ENCODE measurements around the gene AZIN2.
A peak's percentile ranks its signal among the peaks of the same experiment; 100 is the strongest.
"Not testable (repeated sequence)": the region's sequence is repeated elsewhere in the genome, so short reads cannot be mapped to it uniquely, and the experiment has no call there.

AZIN2 gene

DNA sequence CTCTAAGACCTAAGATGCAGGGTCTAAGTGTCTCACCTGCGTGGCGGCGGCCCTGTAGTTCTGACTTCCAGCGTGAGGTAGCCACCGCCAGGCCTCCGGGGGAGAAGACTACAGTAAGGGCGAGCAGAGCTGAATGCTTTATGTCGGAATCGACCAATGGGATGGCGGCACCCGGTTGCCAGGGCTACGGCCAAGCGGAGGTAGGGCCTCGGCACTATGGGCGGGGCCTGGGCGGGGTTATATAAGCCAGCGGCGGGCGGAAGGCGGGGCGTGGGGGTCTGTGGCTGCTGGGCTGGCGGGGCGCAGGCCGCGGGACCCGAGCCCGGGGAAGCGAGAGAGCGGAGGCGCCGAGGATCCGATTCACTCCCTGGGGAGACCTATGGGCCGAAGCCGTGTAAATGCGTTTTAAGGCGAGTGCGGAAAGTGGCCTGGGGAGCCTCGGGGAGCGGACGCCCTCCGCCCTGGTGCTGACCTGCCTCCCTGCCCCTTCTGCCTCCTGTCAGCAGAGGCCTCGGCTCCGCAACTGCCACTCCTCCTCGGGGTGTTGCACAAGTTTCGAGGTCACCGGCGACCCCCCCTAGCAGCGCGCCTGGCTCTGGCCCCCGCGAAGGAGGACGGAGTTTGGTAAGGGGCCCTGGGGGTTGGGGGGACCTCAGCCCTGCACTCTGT, at the start of gene AZIN2:
Gene AZIN2 (plus strand): TSS at position 269 of the 669 bp plus-strand sequence. CDS start 1,097 bp downstream, outside the sequence.
- peak within 1 kb of the TSS; percentile 76 for H3K27ac Mint-ChIP-seq
- H3K36me3 Mint-ChIP-seq (ENCODE audit: low read depth), result no peaks in the 10 kb centered on the region
- DNase-seq, result peak; percentile 98
- no peaks in the 10 kb centered on the region for H3K9me3 Mint-ChIP-seq
- H3K4me1 Mint-ChIP-seq (ENCODE audit: low read depth), result peaks cover 22% of the 10 kb centered on the region
- peak within 1 kb of the TSS; percentile 82 for H3K4me3 Mint-ChIP-seq
- no peaks in the 10 kb centered on the region for H3K27me3 Mint-ChIP-seq

DNA sequence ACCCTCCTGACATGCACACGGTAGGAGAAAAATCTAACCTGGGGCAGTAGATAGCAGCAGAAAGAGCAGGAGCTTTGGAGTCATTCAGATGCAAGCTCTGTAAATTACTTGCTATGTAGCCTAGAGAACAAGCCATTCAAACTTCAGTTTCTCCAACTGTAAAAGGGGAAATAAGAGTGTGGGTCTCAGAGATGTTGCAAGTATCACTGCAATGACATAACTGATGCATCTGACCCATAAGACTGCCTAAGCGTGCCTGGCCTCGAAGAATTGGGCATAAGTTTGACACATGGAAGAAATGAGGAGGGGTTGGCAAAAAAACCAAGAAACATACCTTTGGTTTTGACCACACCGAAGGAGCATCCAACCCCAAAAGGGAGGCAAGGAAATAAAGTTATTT, 49.4 kb upstream of the AZIN2 start:
- H3K27me3 Mint-ChIP-seq, result no peaks in the 10 kb centered on the region
- H3K4me1 Mint-ChIP-seq (ENCODE audit: low read depth), result peaks cover 78% of the 10 kb centered on the region
- no peak for DNase-seq
- no peak overlapping the region for H3K4me3 Mint-ChIP-seq
- peak overlapping the region; percentile 26 for H3K27ac Mint-ChIP-seq
- peaks cover 96% of the 10 kb centered on the region for H3K36me3 Mint-ChIP-seq (ENCODE audit: low read depth)
- H3K9me3 Mint-ChIP-seq, result no peaks in the 10 kb centered on the region

DNA sequence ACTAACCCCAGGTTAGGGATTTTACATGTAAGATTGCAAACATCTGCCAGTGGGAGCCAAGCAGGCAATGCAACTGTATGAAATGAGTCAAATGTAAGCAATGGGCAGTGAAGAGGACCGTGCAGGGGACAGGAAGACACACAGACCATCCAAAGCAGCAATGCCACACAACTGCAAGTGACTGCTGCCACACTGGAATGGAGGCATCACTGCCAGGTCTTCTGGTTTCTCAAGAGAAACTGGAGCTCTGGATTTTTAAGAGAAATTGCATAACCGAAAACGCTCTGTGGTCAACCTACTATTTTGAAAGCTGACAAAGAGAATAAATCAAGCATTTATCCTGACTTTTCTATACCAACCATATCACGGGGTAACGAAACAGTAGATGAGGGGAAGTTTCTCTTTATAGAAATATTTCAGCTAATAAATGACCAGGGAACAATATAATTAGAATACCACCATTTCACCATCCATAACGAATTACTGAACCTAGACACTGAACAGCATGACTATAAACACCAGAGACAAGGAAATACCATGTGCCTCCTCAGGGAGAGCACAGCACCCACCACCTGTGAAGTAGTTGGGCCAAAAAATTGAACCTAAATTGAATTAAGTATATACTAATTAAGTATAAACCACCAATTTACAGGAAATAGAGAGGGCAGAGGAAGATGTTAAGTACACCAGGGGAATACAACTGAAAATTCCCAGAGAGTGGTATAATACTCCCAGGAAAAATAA, 48.7 kb upstream of the AZIN2 start:
- peak overlapping the region; percentile 6 for H3K4me3 Mint-ChIP-seq
- DNase-seq, result no peak
- peaks cover 91% of the 10 kb centered on the region for H3K36me3 Mint-ChIP-seq (ENCODE audit: low read depth)
- H3K27me3 Mint-ChIP-seq, result no peaks in the 10 kb centered on the region
- H3K4me1 Mint-ChIP-seq (ENCODE audit: low read depth), result peaks cover 78% of the 10 kb centered on the region
- H3K27ac Mint-ChIP-seq, result peak overlapping the region; percentile 20
- H3K9me3 Mint-ChIP-seq, result no peaks in the 10 kb centered on the region

DNA sequence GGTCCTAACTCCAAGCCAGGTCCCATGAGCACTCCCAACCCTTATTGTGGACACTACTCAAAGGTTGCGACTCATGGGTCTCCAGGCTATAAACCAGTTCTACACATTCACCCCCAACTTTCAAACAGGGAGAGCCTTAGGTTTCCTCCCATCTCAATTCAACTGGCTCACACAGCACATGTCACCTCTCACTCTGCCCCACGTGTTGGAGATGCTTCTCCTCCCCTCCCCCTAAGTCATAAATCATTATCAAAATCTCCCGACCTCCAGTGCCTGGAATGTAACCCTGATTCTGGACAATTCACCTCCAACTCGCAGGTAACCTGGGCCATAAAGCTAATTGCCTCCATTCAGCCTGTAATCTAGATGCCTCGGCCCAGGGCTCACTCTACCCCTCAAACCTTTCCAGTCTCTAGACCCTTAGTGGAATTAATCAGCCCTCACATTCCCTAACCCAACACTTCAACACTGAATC, 44.9 kb upstream of the AZIN2 start:
- H3K4me1 Mint-ChIP-seq (ENCODE audit: low read depth), result peaks cover 46% of the 10 kb centered on the region
- no peaks in the 10 kb centered on the region for H3K27me3 Mint-ChIP-seq
- H3K9me3 Mint-ChIP-seq, result no peaks in the 10 kb centered on the region
- DNase-seq, result no peak
- H3K4me3 Mint-ChIP-seq, result peak overlapping the region; percentile 97
- peak overlapping the region; percentile 96 for H3K27ac Mint-ChIP-seq
- peaks cover 54% of the 10 kb centered on the region for H3K36me3 Mint-ChIP-seq (ENCODE audit: low read depth)

DNA sequence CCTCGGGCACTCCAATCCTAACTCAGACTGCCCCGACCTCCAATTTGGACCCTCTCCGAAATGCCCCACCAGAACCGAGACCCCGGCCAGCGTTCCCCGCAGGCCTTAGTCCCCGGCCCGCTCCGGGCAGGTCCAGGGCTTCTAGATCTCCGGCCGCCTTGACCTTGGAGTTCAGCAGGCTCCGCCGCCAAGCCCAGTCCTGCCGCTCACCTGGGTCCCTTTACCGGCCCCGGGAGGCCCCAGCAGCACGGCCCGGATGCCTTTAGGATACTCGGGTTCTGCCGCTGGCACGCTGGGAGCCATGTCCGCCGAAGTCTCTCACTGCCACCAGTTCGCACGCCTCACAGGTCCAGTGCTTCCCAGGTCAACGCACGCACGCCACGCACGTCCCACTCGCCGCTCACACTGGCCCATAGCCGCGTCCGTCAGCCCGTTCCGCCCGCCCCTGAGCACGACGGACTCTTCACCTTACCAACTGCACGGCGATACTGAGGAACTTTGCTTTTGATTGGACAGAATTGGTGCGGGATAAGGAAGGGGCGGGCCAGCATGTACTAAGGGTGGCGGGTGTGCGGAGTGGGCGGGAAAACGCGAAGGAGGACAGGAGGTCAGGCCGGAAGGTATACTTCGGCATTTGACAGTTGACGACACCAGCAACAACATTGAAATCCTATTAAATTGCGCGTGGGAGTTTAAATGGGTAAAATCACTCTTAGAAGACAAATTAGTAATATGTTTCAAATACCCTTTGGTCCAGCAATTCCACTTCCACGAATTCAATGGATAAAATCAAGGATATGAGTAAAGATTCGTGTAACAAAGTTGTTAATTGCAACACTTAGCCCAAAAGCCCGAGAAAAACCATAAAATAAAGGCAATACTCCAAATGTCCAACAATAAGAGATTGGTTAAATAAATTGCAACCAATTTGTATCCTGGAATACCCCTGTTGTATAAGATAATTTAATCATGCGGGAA, 44.1 kb upstream of the AZIN2 start, which contains the start of gene AK2:
Gene AK2 (minus strand): TSS at position 358 of the 978 bp plus-strand sequence. CDS start 55 bp downstream, at position 303.
- Mint-ChIP-seq H3K4me1 (ENCODE audit: low read depth) (peaks cover 39% of the 10 kb centered on the region), H3K27ac (peak within 1 kb of the TSS; percentile 96), H3K9me3 (no peaks in the 10 kb centered on the region), H3K27me3 (no peaks in the 10 kb centered on the region), H3K4me3 (peak within 1 kb of the TSS; percentile 97), H3K36me3 (ENCODE audit: low read depth) (peaks cover 47% of the 10 kb centered on the region)
- peak; percentile 94 for DNase-seq

DNA sequence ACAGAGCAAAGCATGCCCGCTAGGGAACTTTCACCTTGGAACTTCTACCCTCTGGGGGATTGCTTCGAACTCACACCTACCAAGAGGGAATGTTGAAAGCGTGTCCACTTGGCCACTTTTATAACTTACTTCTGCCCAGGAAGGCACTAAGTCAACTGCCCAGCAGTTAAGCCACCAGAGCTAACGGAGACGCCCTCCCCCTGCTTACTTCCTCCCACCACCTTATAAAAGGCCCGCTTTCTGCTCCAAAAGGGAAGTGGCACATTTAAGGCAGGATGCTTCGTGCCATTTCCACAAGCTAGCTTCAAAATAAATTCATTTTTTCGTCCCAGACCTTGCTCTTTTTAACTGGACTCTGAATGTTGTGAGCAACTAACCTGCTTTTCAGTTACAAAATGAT, 41.1 kb upstream of the AZIN2 start:
- Mint-ChIP-seq H3K4me1 (ENCODE audit: low read depth) (peaks cover 13% of the 10 kb centered on the region), H3K36me3 (ENCODE audit: low read depth) (peaks cover 19% of the 10 kb centered on the region), H3K27me3 (no peaks in the 10 kb centered on the region), H3K27ac (no peak overlapping the region), H3K4me3 (no peak overlapping the region), H3K9me3 (no peaks in the 10 kb centered on the region)
- DNase-seq, result no peak

DNA sequence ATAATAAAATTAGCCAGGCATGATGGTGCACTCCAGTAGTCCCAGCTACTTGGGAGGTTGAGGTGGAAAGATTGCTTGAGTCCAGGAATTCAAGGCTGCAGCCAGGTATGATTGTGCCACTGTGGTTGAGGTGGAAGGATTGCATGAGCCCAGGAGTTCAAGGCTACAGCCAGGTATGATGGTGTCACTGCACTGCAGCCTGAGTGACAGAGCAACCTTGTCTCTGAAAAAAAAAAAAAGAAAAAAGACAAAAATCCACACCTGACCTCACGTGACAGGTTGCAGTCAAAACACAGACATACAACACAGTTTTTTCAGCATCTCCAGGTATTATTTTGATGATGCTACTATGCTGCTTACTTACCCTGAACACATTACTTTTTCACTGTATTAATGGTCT, 39.9 kb upstream of the AZIN2 start:
- H3K9me3 Mint-ChIP-seq, result no peaks in the 10 kb centered on the region
- H3K4me1 Mint-ChIP-seq (ENCODE audit: low read depth), result peaks cover 14% of the 10 kb centered on the region
- peaks cover 8% of the 10 kb centered on the region for H3K36me3 Mint-ChIP-seq (ENCODE audit: low read depth)
- no peak overlapping the region for H3K4me3 Mint-ChIP-seq
- no peak for DNase-seq
- H3K27me3 Mint-ChIP-seq, result no peaks in the 10 kb centered on the region
- no peak overlapping the region for H3K27ac Mint-ChIP-seq

DNA sequence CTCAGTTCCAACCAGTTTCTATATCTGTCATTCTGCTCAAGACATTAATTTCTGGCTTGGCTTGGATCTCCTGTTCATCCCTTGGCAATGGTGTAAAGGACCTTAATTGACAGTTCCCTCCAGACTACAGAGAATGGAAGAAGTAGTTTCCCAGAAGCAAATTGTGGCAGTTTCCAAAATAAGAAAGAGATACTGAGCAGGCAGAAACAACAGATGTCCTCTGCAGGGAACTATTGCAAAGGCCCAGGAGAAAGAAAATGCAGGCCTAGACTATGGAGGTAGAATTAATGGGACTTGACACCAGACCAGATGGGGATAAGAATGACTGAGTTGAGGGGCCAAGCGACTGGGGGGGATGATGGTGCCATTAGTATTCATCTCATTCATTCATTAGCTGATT, 38.1 kb upstream of the AZIN2 start:
- Mint-ChIP-seq H3K4me1 (ENCODE audit: low read depth) (peaks cover 7% of the 10 kb centered on the region), H3K36me3 (ENCODE audit: low read depth) (no peaks in the 10 kb centered on the region), H3K27me3 (no peaks in the 10 kb centered on the region), H3K27ac (no peak overlapping the region), H3K4me3 (no peak overlapping the region), H3K9me3 (no peaks in the 10 kb centered on the region)
- DNase-seq, result no peak

DNA sequence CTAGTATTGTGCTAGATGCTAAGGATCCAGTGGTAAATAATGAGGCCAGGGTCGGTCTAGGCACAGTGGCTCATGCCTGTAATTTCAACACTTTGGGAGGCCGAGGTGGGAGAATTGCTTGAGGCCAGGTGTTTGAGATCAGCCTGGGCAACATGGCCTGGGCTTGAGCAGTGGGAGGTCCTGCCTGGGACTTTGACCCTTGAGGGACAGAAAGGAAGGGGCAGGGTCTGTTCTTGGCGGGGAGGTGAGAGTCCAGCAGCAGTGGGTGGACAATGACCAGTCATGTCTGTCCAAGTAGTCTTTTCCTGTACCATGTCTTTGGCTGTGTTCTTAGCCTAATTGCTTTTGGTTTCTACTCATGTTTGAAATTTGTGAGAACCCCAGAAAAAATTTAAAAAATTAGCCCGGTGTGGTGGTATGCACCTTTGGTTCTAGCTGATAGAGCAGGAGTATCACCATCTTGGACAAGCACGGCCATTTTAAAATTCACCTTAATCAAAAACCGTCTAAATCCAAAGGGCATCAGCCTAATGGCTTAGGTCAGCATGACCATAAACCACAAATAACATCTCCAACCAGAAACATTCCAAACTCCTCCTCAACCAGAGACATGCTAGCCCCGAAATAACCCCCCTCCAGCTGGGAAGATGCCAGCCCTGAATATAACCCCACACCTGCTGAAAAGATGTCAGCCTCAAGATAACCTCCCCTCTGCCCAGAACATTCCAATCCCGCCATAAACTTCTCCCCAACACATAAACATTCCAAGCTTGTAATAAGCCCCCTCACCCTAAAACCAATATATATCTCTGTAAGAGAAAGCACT, 37.5 kb upstream of the AZIN2 start:
- Mint-ChIP-seq H3K4me3 (no peak overlapping the region), H3K4me1 (ENCODE audit: low read depth) (peaks cover 7% of the 10 kb centered on the region), H3K36me3 (ENCODE audit: low read depth) (no peaks in the 10 kb centered on the region), H3K9me3 (no peaks in the 10 kb centered on the region), H3K27me3 (no peaks in the 10 kb centered on the region), H3K27ac (peak overlapping the region; percentile 15)
- DNase-seq, result no peak

DNA sequence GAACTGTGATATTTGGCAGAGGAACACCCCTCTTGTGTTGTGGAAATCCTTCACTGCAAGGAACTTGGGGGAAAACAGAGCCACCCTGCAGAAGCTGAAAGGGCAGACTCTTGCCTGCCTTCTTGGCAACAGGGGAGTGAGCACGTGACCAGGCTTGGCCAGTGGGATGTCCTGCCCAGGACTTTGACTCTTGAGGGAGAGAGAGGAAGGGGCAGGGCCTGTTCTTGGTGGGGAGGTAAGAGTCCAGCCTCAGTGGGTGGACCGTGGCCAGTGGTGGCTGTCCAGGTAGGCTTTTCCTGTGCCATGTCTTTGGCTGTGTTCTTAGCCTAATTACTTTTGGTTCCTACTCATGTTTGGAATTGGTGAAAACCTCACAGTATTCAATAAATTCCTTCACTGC, 35.7 kb upstream of the AZIN2 start:
- H3K9me3 Mint-ChIP-seq, result no peaks in the 10 kb centered on the region
- H3K4me3 Mint-ChIP-seq, result no peak overlapping the region
- peaks cover 2% of the 10 kb centered on the region for H3K27me3 Mint-ChIP-seq
- no peak overlapping the region for H3K27ac Mint-ChIP-seq
- peaks cover 12% of the 10 kb centered on the region for H3K4me1 Mint-ChIP-seq (ENCODE audit: low read depth)
- H3K36me3 Mint-ChIP-seq (ENCODE audit: low read depth), result no peaks in the 10 kb centered on the region
- DNase-seq, result no peak

DNA sequence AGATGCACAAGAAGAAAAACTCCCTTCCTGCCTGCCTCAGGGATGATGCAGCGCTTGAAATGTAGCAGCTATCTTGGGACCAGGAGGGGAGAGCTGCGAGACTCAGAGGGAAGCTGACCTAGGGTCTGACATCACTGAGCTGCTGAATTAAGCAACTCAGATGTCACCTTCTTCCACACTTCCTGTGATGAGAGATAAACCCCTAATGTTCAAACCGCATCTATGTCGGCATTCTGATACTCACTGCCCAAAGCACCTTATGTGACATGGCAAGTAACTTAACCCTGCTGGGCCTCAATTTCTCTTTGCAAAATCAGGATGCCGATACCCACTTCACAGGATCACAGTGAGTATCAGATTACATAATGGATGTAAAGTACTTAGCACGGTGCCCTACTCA, 35.1 kb upstream of the AZIN2 start:
- Mint-ChIP-seq H3K27ac (no peak overlapping the region), H3K4me3 (no peak overlapping the region), H3K27me3 (peaks cover 7% of the 10 kb centered on the region), H3K9me3 (no peaks in the 10 kb centered on the region), H3K36me3 (ENCODE audit: low read depth) (no peaks in the 10 kb centered on the region), H3K4me1 (ENCODE audit: low read depth) (peaks cover 12% of the 10 kb centered on the region)
- DNase-seq, result no peak

DNA sequence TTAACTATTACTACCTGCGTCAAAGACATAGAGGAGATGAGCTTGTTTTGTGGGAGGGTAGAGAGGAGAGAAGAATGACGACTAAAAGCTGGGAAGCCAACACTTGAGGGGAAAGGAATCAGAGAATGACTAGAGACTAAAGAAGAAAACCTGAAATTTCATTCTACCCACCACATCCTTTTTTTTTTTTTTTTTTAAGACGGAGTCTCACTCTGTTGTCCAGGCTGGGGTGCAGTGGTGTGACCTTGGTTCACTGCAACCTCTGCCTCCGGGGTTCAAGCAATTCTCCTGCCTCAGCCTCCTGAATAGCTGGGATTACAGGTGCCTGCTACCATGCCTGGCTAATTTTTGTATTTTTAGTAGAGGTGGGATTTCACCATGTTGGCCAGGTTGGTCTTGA, 34.7 kb upstream of the AZIN2 start:
- H3K4me1 Mint-ChIP-seq (ENCODE audit: low read depth), result peaks cover 12% of the 10 kb centered on the region
- not testable (repeated sequence) for H3K4me3 Mint-ChIP-seq; H3K27ac Mint-ChIP-seq; DNase-seq; H3K27me3 Mint-ChIP-seq; H3K9me3 Mint-ChIP-seq; H3K36me3 Mint-ChIP-seq (ENCODE audit: low read depth)

DNA sequence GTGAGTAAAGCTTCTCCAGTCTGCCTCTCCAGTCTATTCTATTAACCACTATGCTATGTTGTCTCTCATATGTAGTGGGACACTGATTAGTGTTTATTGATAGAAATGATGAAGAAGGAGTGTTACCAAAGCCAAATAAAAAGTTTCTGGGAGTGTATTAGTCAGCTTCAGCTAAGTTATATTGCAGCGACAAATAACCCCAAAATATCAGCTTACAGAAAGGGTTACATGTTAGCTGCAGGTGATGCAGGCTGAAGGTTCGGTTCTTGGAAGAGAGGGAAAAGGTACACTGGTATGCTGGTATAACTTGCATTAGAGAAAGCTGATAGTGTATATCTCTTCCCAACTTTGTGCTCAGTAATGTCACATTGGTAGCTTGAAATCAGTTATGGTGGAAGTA, 33.7 kb upstream of the AZIN2 start:
- peaks cover 7% of the 10 kb centered on the region for H3K27me3 Mint-ChIP-seq
- H3K36me3 Mint-ChIP-seq (ENCODE audit: low read depth), result no peaks in the 10 kb centered on the region
- no peak overlapping the region for H3K4me3 Mint-ChIP-seq
- no peaks in the 10 kb centered on the region for H3K9me3 Mint-ChIP-seq
- no peak for DNase-seq
- H3K27ac Mint-ChIP-seq, result no peak overlapping the region
- peaks cover 12% of the 10 kb centered on the region for H3K4me1 Mint-ChIP-seq (ENCODE audit: low read depth)

All from activated T-cell treated with anti-CD3 and anti-CD28 coated beads, Interleukin-2, amount 50 U/mL, for 24 hours (primary cell).